VCaP (cell line): Measurements from ENCODE around the gene RDH13.
"Not testable (repeated sequence)": the region's sequence is repeated elsewhere in the genome, so short reads cannot be mapped to it uniquely, and the experiment has no call there.

Experiments
- H3K27ac ChIP-seq: fragments of 450-650 bp; 2 replicates; pipeline ENCODE4 v1.5.1; 2017
- TF ChIP-seq, protein P1 (sequence below): fragments of 450-650 bp; conservative IDR thresholded peaks from 2 replicates; pipeline ENCODE4 v1.5.1; 2017; ENCODE audit warnings: mild to moderate bottlenecking, moderate library complexity

The RDH13 gene

DNA sequence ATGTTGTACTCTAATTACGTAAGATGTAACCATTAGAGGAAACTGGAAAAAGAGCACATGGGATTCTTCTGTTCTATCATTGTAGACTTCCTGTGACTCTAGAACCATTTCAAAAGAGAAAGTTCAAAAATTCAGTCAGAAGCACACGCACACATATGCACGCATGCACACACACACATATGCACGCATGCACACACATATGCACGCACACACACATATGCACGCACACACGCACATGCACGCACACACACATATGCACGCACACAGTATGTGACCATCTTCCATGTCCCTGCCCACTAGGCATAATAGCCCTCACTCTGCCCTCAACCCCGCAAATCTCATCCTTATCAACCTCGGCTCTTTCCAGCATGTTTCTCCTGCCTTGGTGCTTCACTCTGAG is 38.8 kb downstream of the RDH13 start:
- TF ChIP-seq, protein P1, sequence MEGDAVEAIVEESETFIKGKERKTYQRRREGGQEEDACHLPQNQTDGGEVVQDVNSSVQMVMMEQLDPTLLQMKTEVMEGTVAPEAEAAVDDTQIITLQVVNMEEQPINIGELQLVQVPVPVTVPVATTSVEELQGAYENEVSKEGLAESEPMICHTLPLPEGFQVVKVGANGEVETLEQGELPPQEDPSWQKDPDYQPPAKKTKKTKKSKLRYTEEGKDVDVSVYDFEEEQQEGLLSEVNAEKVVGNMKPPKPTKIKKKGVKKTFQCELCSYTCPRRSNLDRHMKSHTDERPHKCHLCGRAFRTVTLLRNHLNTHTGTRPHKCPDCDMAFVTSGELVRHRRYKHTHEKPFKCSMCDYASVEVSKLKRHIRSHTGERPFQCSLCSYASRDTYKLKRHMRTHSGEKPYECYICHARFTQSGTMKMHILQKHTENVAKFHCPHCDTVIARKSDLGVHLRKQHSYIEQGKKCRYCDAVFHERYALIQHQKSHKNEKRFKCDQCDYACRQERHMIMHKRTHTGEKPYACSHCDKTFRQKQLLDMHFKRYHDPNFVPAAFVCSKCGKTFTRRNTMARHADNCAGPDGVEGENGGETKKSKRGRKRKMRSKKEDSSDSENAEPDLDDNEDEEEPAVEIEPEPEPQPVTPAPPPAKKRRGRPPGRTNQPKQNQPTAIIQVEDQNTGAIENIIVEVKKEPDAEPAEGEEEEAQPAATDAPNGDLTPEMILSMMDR: no peak
- H3K27ac ChIP-seq: no peak overlapping the region

DNA sequence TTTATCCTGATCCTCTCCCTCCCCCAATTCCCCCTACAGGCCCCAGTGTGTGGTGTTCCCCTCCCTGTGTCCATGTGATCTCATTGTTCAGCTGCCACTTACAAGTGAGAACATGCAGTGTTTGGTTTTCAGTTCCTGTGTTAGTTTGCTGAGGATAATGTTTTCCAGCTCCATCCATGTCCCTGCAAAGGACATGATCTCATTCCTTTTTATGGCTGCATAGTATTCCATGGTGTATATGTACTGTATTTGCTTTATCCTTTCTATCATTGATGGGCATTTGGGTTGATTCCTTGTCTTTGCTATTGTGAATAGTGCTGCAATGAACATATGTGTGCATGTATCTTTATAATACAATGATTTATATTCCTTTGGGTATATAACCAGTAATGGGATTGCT is 42.6 kb downstream of the RDH13 start:
- not testable (repeated sequence) for H3K27ac ChIP-seq

DNA sequence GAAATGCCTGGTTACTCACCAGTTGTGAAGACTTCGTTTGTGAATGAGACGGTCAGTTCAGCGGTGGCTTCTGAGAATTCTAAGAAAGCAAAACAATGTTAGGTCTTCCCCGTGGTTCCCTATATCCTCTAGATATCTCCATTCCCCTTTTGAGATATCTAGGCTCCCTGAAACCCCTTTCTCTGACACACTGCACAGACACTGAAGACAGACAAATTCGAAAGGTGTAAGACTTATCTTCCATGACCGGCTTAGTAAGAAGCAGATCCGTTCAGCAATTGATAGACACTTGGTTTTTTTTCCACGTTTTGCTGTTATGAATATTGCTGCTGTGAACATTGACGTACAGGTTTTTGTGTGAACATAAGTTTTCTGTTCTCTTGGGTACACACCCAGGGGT is 44.3 kb downstream of the RDH13 start:
- H3K27ac ChIP-seq: no peak overlapping the region
- TF ChIP-seq, protein P1: no peak

DNA sequence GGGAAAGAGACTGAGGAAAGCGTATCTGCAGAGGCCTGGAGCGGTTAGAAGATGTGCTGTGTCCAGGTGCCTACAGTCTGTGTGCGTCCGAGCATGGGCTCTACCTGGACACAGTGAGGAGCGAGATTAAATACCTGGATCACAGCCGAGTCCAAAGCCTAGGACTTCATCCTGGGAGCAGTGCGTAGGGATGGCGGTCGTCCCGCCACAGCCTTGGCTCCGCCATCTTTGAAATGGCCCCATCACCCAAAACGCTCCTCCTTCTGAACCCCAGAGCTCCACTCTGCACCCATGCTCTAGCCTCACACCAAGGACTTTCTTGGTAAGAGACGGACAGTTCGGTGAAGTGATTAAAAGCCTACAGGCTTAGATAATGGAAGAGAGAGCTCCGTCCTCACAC is 44.7 kb downstream of the RDH13 start:
- no peak overlapping the region for H3K27ac ChIP-seq
- TF ChIP-seq, protein P1: no peak

DNA sequence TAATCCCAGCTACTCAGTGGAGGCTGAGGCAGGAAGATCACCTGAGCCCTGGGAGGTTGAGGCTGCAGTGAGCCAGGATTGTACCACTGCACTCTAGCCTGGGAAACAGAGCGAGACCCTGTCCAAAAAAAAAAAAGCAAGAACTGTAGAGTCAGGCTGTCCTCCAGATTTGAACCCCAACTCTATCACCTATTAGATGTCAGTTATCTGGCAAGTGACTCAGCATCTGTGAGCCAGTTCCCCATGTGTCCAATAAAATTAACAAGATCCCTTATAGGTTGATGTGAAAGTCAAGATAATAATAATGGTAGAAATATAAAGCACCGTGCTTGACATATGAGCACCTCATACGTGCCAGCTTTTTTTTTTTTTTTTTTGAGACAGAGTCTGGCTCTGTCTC is 46.9 kb downstream of the RDH13 start:
- no peak overlapping the region for H3K27ac ChIP-seq
- TF ChIP-seq, protein P1: no peak

DNA sequence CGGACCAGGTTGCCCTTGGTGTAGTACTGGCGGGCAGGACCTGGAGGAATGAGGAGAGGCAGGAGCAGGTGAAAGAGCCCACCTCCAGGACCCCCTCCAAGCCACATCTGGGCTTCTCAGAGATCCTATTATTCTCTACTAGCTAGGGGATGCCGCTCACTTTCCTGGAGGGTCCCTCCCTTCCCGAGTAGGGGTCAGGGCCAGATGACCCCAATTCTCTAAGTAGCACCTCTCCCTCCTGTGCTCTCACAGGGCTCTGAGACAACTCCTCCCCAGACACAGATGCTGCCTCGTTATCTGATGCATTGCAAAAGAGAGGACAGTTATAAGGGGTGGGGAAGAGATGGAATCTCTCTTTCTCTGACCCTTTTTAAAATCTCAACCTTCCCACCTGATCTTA is 47.8 kb downstream of the RDH13 start:
- H3K27ac ChIP-seq: no peak overlapping the region
- TF ChIP-seq, protein P1: no peak

DNA sequence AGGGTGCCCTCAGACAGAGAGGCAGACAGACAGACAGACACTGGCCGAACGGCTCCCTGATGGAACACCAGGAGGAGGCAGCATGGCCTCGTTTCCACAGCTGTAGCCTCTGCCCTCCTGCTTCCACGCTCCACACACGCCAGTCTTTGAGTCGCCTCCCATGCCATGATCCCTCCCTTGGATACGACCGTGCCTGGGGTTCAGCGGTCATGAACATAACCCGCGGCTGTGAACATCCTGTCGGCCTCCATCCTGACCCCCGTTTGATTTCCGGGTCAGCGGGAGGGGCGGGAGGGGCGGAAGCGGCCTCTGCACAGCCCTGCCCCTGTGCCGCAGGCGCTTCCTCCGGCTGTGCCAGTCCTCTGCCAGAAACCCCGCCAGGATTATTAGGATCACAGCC is 48.2 kb downstream of the RDH13 start:
- no peak overlapping the region for H3K27ac ChIP-seq
- TF ChIP-seq, protein P1: no peak

DNA sequence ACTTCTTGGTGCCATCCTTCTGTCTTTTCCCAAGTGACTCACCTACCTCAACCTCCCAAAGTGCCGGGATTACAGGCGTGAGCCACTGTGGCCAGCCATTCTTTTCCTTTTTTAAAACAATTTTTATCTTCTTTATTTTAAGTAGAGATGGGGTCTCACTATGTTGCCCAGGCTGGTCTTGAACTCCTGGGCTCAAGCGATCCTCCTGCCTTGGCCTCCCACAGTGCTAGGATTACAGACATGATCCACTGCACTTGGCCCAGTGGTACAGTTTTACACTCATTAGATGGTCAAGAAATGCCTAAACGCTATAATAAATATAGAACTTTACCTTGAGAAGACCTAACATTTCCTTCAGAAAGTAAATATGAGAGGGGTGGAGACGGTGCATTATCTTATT is 49.4 kb downstream of the RDH13 start:
- H3K27ac ChIP-seq: no peak overlapping the region
- TF ChIP-seq, protein P1: no peak
